Measurements from ENCODE around the gene CHD5. TPM values are rescaled to one million over a fixed set of nuclear protein-coding genes. Genes with fewer than 3 reads are reported as not detected.
A peak's percentile ranks its signal among the peaks of the same experiment; 100 is the strongest.

CHD5 gene
- total and polyA plus RNA-seq, 2 of the 13 experiments (the other 11 are each of a cell fraction or from before 2014, with no cell fraction given) = 0.02 to 0.21 TPM

GRCh38 chr1:6142036-6142621 lies 38.0 kb downstream of the CHD5 start:
- BruUV-seq (replicated peaks) = no TSS peak
- H3K4me3 ChIP-seq (replicated peaks in 1 of 3; ENCODE audit: insufficient read depth in 1 of 3, low read depth in 2 of 3, low read length in 3 of 3) = no peak overlapping the region
- H3K27me3 ChIP-seq (ENCODE audit: control insufficient read depth in 1 of 2, insufficient read depth in 2 of 2, low read length in 2 of 2) = peaks cover 14 to 78% of the 10 kb centered on the region in 2 experiments
- no peak for DNase-seq (ENCODE audit: low spot score)
- no peak for ATAC-seq
- H4K20me1 ChIP-seq (ENCODE audit: insufficient read depth, low read length) = 0 out of 2 replicates have a peak, but pooled peaks cover 8% of the 10 kb centered on the region
- no peaks in the 10 kb centered on the region for H3K4me1 ChIP-seq (ENCODE audit: insufficient read depth, low read length)
- no peak overlapping the region for H3K9ac ChIP-seq (ENCODE audit: insufficient read depth, low read depth, low read length)
- intact Hi-C loops (cut with micrococcal nuclease; ENCODE audit: unreplicated experiment) = no loop called here
- no peak for FAIRE-seq
- no peak overlapping the region for H3K27ac ChIP-seq (ENCODE audit: extremely low read length, insufficient read depth, low read length)
- ChIA-PET POLR2A (no interaction called here), CTCF (ENCODE audit: low intra/inter-chr PET ratio, low total read pairs) (no interaction called here)
- in situ Hi-C loops (cut with HindIII; ENCODE audit: extremely low pct_ligation_motif_present, low pct_unique_long_range_greater_than_20kb) = no loop called here
- no peak overlapping the region for H2AFZ ChIP-seq (ENCODE audit: low read length)
- WGBS (ENCODE audit: low lambda C conversion rate) = 66% methylated on average over 24 of the region's 33 CpGs
- no peaks in the 10 kb centered on the region for H3K36me3 ChIP-seq (replicated peaks in 1 of 2; ENCODE audit: control insufficient read depth in 1 of 2, insufficient read depth in 2 of 2, low read length in 2 of 2)
- no peaks in the 10 kb centered on the region for H3K79me2 ChIP-seq (ENCODE audit: insufficient read depth, low read length)
- H3K4me2 ChIP-seq (ENCODE audit: low read depth, low read length) = no peak overlapping the region
- no peak for TF ChIP-seq KLF6 (CRISPR knock-in tag; IDR thresholded peaks at IDR 0.05)
- TF ChIP-seq PHB2 (IDR thresholded peaks at IDR 0.05; ENCODE audit: partially characterized antibody) = no peak
- no peak for TF ChIP-seq ZKSCAN1 (IDR thresholded peaks at IDR 0.05; ENCODE audit: low read length)
- no peak for TF ChIP-seq ZNF335 (CRISPR knock-in tag; IDR thresholded peaks at IDR 0.05)
- H3K9me3 ChIP-seq (ENCODE audit: low read length) = no peaks in the 10 kb centered on the region

- Histone ChIP-seq H3K9ac (ENCODE audit: insufficient read depth, low read depth, low read length) (no peak overlapping the region), H3K27me3 (ENCODE audit: control insufficient read depth in 1 of 2, insufficient read depth in 2 of 2, low read length in 2 of 2) (peaks cover 14 to 77% of the 10 kb centered on the region in 2 experiments), H3K36me3 (replicated peaks in 1 of 2; ENCODE audit: control insufficient read depth in 1 of 2, insufficient read depth in 2 of 2, low read length in 2 of 2) (no peaks in the 10 kb centered on the region), H4K20me1 (ENCODE audit: insufficient read depth, low read length) (0 out of 2 replicates have a peak, but pooled peaks cover 8% of the 10 kb centered on the region), H3K4me2 (ENCODE audit: low read depth, low read length) (no peak overlapping the region), H3K27ac (ENCODE audit: extremely low read length, insufficient read depth, low read length) (no peak overlapping the region), H3K4me3 (replicated peaks in 1 of 3; ENCODE audit: insufficient read depth in 1 of 3, low read depth in 2 of 3, low read length in 3 of 3) (no peak overlapping the region), H3K9me3 (ENCODE audit: low read length) (no peaks in the 10 kb centered on the region), H3K79me2 (ENCODE audit: insufficient read depth, low read length) (no peaks in the 10 kb centered on the region), H3K4me1 (ENCODE audit: insufficient read depth, low read length) (no peaks in the 10 kb centered on the region), H2AFZ (ENCODE audit: low read length) (no peak overlapping the region)
- TF ChIP-seq ZNF704 (CRISPR knock-in tag; IDR thresholded peaks at IDR 0.05; ENCODE audit: borderline replicate concordance) (no peak), ZNF563 (CRISPR knock-in tag; IDR thresholded peaks at IDR 0.05) (no peak), ZNF773 (CRISPR knock-in tag; IDR thresholded peaks at IDR 0.05; ENCODE audit: borderline replicate concordance) (no peak), MAX (IDR thresholded peaks at IDR 0.05) (0 out of 2 replicates have a peak, but pooled peaks have one; percentile 21), STAG1 (CRISPR knock-in tag; IDR thresholded peaks at IDR 0.05) (peak; percentile 38), CTCF (CRISPR knock-in tag; IDR thresholded peaks at IDR 0.05) (peak; percentile 41), ATF3 (CRISPR knock-in tag; IDR thresholded peaks at IDR 0.05) (no peak)
- WGBS (ENCODE audit: low lambda C conversion rate) = 25% methylated on average over 6 of the region's 7 CpGs
- no TSS peak for BruUV-seq (replicated peaks)
- FAIRE-seq = no peak
- CTCF ChIA-PET (ENCODE audit: low intra/inter-chr PET ratio, low total read pairs) = no interaction called here
- peak; percentile 67 for ATAC-seq
- POLR2A ChIA-PET = no interaction called here
- in situ Hi-C loops (cut with HindIII; ENCODE audit: extremely low pct_ligation_motif_present, low pct_unique_long_range_greater_than_20kb) (no loop called here), intact Hi-C loops (cut with micrococcal nuclease; ENCODE audit: unreplicated experiment) (no loop called here)
- no peak for DNase-seq (ENCODE audit: low spot score)
These were observed 38.5 kb downstream of the CHD5 start for GRCh38 chr1:6141592-6141991.

Measured in HepG2 (cell line).